ENCODE results near the gene SND1.

Gene SND1

DNA sequence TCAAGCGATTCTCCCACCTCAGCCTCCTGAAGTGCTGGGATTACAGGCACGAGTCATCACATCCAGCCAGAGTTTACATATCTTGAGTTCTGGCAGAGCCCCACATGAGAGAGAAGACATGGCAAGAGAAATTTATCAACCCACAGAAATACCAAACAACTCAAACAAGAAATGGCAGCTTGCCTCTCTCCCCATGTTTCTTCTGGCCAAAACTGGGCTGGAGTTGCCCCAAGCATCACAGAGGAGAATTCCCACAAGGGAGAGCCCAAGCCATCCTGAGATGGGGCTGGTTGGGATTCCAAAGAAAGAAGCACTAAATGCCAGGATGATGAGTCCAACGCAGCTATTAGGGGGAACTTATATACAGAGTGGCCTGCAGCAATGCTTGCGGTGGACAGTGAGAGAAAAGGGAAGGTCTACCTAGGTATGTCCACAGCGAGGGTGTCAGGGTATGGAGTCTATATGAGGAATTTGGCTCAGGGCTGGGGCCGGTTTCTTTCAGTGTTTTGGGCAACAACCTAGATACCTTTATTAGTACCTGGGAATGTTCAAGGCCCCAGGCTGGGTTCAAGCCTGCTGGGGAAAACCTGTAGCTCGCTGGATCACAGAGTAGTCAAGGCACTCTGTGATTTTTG lies 19.6 kb upstream of the SND1 start:
- TF ChIP-seq, protein P1, sequence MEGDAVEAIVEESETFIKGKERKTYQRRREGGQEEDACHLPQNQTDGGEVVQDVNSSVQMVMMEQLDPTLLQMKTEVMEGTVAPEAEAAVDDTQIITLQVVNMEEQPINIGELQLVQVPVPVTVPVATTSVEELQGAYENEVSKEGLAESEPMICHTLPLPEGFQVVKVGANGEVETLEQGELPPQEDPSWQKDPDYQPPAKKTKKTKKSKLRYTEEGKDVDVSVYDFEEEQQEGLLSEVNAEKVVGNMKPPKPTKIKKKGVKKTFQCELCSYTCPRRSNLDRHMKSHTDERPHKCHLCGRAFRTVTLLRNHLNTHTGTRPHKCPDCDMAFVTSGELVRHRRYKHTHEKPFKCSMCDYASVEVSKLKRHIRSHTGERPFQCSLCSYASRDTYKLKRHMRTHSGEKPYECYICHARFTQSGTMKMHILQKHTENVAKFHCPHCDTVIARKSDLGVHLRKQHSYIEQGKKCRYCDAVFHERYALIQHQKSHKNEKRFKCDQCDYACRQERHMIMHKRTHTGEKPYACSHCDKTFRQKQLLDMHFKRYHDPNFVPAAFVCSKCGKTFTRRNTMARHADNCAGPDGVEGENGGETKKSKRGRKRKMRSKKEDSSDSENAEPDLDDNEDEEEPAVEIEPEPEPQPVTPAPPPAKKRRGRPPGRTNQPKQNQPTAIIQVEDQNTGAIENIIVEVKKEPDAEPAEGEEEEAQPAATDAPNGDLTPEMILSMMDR (IDR thresholded peaks at IDR 0.05; ENCODE audit: control extremely low read depth, extremely low read depth, low read depth, missing control alignments), result no peak
- POLR2A ChIA-PET, result no interaction called here
- DNase-seq (ENCODE audit: extremely low spot score), result no peak
- CTCF ChIA-PET, result no interaction called here

DNA sequence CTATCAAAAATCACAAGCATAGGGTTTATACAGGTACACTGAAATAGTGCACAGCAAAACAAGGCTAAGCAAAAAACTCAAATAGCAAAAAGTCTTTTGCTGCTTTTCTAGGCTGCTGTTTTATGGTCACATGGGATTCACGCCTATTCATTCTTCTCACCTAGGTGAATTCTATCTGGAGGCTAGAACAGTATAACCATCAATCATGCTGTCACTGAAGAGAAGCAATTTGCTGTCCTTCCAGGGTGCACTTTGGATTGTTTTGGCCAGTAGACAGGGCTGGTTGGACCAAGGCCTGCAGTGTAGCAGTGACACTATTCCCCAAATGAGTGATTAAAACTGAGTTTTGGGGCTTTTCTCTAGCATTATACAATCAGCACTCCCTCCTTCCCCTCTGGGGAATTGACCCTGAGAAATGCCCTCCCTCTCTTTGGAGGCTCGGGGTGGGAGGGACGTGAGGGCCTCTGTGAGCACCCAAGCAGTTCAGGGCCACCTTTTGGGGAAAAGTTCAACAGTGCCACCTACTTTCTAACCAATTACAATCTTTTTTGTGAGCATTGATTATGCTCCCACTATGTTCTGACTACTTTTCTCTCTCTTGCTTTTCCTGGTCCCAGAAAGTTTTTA lies 16.2 kb upstream of the SND1 start:
- TF ChIP-seq, protein P1 (IDR thresholded peaks at IDR 0.05; ENCODE audit: control extremely low read depth, extremely low read depth, low read depth, missing control alignments), result no peak
- ChIA-PET CTCF (no interaction called here), POLR2A (no interaction called here)
- DNase-seq (ENCODE audit: extremely low spot score), result no peak

DNA sequence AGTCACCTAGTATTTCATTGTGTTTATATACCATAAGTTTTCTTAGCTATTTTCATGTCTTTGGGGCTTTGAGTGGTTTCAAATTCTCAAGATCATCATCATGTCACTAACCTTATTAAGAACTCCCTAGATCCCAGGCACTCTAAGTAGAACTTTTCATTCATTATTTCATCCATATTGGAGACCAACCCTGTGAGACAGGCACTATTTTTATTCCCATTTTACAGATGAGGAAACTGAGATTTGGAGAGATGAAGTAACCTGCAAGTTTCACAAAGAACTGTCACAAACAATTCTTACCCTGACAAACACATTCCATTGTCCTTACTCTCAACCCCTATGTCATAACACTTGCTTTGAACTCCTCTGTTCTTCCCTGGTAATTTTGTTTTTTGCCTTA lies 13.8 kb upstream of the SND1 start:
- CTCF ChIA-PET, result interaction anchor here (0.7 to 2.0 kb wide), 3 partner anchors 9 to 40 kb away, joined by 3 to 6 read pairs (median 3); no protein-coding TSS in a partner anchor
- TF ChIP-seq, protein P1 (IDR thresholded peaks at IDR 0.05; ENCODE audit: control extremely low read depth, extremely low read depth, low read depth, missing control alignments), result no peak

DNA sequence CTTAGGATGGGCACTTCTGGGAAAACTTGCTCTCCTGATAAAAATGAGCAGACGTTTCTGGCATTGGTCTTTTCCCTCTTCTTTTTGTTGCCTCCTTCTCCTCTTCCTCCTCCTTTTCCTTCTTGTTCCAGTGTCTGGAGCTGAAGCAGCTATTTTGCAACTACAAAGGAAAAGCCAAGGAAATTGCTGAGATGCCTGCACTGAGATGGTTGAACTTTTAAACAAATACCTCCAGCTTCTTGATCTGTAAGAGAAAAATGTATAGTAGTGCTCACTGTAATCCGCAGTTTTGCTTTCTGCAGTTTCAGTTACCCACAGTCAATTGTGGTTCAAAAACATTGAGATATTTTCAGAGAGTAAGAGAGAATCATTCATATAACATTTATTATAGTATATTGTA lies 7.5 kb upstream of the SND1 start:
- TF ChIP-seq, protein P1 (IDR thresholded peaks at IDR 0.05; ENCODE audit: control extremely low read depth, extremely low read depth, low read depth, missing control alignments), result no peak
- ChIA-PET POLR2A (no interaction called here), CTCF (no interaction called here)
- no peak for DNase-seq (ENCODE audit: extremely low spot score)

More for the DNA sequence above, 13.8 kb upstream of the SND1 start:
- DNase-seq (ENCODE audit: extremely low spot score), result no peak
- POLR2A ChIA-PET, result no interaction called here

DNA sequence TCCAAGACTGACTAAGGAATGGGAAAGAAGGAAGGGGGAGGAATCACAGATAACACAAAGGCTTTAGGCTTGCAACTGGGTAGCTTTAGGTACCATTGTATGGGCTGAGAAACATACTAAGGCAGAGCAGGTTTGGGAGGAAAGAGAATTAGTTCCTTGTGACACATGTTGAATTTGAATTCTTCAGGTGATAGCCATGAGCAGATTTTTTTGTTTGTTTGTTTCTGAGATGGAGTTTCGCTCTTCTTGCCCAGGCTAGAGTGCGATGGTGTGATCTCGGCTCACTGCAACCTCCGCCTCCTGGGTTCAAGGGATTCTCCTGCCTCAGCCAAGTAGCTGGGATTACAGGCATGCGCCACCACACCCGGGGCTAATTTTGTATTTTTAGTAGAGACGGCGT lies 4.4 kb upstream of the SND1 start:
- POLR2A ChIA-PET, result no interaction called here
- no peak for DNase-seq (ENCODE audit: extremely low spot score)
- CTCF ChIA-PET, result interaction anchor here (1.0 kb wide), 1 partner anchor 10 kb away, joined by 3 read pairs; no protein-coding TSS in a partner anchor
- TF ChIP-seq, protein P1 (IDR thresholded peaks at IDR 0.05; ENCODE audit: control extremely low read depth, extremely low read depth, low read depth, missing control alignments), result no peak

DNA sequence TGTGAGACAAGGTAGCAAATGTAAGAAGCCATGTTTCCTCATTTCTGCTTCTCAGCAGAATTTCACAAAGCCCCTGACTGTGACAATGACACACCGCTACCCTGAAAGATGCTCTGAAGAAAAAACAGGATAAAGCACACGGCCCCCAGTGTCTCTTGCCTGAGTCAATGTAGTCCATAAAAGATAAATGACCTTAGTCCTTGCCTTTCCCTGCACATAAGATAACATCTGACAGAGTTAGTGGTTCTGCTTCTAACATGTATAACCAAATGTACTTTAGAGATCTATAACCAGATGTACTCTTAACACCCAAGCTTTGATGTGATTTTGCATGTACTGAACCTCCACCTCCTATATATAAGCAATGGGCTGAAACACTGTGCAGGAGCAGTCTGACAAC lies 3.0 kb upstream of the SND1 start:
- ChIA-PET CTCF (interaction anchor here (1.2 kb wide), 1 partner anchor 15 kb away, joined by 3 read pairs; no protein-coding TSS in a partner anchor), POLR2A (interaction anchor here (1.0 kb wide), 1 partner anchor 257 kb away, joined by 3 read pairs; the partner anchor contains the start of gene ZNF800)
- TF ChIP-seq, protein P1 (IDR thresholded peaks at IDR 0.05; ENCODE audit: control extremely low read depth, extremely low read depth, low read depth, missing control alignments), result no peak
- no peak for DNase-seq (ENCODE audit: extremely low spot score)
